HG03066 (cell line): ENCODE results near the gene ARFGAP3.

Experiments
- ATAC-seq: cut with Tn5 transposase; IDR thresholded peaks from one replicate; pipeline ENCODE4 v1.9.1; 2021; ENCODE audit warnings: low read depth; ENCODE audit not compliant: unreplicated experiment

Gene ARFGAP3

GRCh38 chr22:42856865-42857704, at the start of gene ARFGAP3:
Gene ARFGAP3, minus strand, starts transcription at chr22:42857273. Its CDS starts 91 bp downstream, at chr22:42857182.
- peak; percentile 69 for ATAC-seq

- ATAC-seq = no peak
Measured at GRCh38 chr22:42905702-42906183, 48.7 kb upstream of the ARFGAP3 start.

- ATAC-seq = no peak
Measured at GRCh38 chr22:42905217-42905616, 48.1 kb upstream of the ARFGAP3 start.

DNA sequence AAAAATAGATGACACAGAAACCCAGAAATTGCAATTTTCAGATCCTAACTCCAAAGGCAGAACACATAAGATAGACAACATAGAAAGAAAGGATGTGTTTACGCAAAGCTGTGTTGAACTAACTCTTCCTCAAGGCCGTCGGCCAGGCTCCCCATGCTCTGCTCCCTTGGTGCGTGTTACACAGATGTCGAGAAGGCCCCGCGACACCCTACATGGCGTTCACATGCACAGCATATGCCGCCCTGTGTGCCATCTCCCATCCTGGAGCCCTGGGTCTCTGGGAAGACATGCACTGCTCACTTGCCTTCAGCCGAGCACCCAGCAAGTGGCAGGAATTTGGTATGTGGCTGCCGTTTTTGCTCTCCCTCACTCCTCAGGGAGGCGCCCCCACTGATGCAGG, 47.0 kb upstream of the ARFGAP3 start:
- ATAC-seq = no peak

- no peak for ATAC-seq
Measured at GRCh38 chr22:42902875-42903510, 45.9 kb upstream of the ARFGAP3 start.

DNA sequence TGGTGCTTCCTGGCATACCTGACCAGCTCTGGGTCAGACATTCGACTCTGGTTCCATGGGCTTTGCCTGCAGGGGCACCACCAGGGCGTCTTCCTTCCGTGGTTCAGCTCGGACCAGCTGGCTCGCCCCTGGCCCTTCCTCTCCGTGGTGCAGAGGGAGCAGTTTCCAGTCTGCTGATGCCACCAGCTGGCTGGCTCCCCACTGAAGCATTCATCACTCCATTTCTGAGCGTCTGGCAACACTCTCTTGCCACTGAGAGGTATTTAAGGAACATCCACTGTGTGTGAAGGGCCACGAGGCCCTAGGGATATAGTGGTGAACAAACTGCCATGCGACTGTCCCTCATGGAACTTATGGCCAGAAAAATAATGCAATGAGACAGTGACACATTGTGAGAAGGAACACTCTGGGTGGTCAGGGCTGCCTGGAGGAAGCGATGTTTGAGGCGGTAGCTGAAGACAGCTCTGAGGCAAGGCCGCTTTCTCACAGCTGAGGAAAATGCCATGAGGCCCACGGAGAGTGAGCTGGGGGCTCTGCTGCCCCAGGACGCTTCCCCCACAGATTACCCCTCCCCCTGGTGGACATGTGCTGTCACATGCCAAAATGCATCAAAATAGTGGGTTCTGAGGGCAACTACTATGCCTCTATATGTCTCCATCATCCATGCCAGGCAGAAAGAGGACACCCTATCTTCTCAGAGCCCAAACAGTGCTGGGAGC, 44.9 kb upstream of the ARFGAP3 start:
- no peak for ATAC-seq

DNA sequence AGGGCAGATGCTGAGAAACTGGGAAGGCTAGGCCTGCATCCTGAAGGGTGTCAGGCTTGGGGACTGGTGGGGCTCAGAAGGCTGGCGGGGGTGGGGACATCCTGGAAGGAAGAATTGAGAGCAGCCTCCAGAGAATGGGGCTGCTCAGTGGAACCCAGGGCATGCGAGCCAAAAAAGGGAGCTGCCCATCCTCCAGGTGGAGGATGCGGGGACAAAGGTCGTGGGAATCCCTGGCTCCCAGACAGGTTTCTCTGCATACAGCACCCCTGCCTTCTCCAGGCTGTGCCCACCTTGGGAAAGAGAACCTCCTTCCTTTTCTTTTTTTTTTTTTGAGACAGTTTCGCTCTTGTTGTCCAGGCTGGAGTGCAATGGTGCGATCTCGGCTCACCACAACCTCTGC, 40.9 kb upstream of the ARFGAP3 start:
- ATAC-seq = no peak

- no peak for ATAC-seq
Measured at GRCh38 chr22:42895541-42895981, 38.5 kb upstream of the ARFGAP3 start.

DNA sequence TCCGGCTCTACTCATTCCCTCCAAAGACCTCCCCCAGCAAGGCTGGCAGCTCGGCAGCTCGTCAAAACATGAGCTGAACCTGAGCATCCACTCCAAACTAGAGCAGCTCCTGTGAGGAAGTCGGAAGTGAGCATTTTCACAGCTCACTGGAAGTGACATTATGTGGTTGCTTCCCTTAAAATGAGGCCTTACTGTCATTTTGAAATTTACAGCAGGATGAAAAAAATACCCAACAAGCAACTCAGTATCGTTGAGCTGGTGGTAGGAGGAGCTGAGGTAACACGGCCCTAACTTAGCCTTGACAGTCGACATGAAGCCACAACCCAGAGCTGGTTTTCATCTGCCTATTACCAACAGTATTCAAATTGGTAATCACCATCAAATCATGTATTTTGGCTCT, 38.0 kb upstream of the ARFGAP3 start:
- ATAC-seq = no peak

DNA sequence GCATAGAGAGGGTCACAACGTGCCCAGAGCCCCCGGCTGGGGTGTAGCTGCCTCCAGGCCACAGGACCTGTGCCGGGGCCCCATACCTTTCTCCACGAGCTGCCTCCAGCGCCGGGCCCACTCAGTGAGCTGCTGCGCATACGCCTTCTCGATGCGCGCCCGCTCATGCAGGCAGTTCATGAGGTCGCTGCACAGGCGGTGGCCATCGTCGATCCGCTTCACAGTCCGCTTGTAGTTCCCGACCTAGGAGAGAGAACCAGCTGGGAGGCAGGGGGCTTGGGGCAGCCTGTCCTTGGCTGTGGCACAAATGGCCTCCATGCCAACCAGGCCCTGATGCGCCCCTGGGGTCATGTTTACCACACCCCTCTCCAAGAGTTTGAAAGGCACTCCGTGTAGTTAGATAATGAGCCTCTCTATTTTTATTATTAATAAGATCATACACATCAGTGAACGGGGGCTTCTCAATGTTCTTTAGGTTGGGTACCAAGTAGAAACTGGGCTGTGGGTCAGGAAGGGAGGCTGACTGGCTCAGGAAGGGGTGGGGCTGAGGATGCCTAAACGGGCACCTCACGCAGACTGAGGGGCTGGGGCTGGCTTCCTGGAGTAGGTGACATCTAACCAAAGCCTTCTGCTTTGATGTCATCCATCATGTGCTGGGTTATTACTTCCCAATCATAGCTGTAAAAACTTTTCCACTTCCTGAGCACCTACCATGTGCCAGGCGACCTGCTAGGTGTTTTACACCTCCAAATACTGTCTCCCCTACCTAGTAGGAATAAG, 36.5 kb upstream of the ARFGAP3 start:
- no peak for ATAC-seq

DNA sequence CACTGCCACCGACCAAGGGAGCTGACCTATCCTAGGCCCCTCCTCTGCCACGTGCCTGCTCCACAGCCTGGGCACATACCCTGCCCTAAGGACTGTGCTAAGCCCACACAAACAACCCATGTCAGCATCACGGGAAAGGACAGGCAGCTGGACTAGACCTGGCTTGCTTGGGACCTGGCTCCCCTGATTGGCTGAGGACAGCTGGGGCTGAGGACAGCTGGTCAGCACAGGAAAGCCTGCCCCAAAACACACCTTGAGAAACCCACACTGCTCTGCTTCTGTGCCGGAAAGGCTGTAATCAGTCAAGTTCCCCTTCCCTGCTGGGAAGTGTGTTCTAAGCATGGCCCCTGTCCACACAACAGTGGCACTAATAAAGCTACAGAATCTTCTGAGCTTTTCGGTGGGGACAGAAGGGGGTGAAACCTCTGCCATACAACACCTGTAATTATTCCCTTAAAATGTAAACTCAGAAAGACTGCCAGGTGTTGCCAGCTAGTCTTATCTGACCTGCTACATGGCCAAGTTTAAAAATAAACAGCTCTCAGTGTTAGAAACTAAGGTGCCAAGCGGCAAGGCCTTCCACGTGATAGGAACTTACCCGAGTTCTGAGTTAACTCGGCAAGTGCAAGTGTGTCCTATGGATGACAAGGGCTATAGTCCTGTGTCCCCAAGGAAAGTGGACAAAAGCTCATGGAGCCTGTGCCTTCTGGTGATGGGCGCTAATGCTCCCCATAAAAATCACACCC, 35.7 kb upstream of the ARFGAP3 start:
- ATAC-seq = no peak

DNA sequence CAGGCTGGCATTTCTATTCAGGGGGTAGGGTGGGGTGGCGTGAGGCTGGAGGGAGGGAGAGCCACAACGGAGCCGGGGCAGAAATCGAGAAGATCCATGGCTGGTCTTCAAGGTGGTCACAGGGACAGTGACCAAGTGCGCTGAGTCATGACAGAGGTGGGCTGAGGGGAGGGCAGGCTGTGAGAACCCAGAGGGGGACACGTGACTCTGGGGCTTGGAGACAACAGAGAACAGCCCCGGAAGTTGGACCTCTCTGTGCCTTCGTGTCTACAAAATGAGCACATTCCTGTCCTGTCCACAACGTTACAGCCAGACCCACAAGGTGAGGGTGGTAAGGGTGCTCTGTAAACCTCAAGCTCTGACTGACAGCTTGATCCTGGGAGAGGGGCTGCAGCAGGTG, 35.1 kb upstream of the ARFGAP3 start:
- no peak for ATAC-seq

GRCh38 chr22:42891696-42892095, 34.6 kb upstream of the ARFGAP3 start:
- no peak for ATAC-seq

GRCh38 chr22:42891008-42891407, 33.9 kb upstream of the ARFGAP3 start:
- no peak for ATAC-seq

DNA sequence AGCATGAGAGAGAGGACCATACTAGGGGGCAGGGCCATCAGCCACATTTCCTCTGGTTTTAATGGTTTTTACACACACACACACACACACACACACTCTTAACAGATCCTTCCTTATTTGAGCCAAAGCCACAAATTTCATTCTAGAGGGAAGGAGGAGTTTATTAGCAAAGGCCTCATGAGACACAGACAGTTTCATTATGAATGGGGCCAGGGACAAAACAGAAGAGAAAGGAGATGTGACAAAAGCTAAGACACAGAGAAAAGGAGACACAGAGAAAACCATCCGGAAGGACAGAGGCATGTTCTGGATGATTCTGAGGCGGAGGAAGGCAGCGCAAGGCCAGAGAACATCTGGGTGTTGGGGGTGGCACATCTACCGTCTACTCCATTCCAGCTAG, 32.2 kb upstream of the ARFGAP3 start:
- peak; percentile 54 for ATAC-seq

- no peak for ATAC-seq
Measured at GRCh38 chr22:42887523-42888507, 30.7 kb upstream of the ARFGAP3 start.

DNA sequence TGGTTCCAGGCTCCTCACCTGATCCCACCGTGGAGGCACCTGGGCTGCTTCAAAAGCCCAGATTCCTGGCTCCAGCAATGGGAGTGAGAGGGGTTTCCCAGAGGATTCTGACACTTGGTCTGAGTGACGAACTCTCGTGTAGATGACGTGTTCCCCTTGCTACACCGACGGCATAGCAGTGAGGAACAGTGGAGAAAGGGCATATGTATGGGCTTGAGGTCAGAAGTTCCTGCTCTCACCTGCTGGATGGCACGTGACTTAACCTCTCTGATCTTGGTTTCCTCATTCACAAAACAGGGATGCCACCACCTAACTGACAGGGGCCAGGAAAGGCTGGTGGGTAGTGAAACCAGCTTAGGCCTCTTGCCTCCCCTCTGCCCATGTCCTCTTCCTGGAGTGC, 30.0 kb upstream of the ARFGAP3 start:
- ATAC-seq = no peak

DNA sequence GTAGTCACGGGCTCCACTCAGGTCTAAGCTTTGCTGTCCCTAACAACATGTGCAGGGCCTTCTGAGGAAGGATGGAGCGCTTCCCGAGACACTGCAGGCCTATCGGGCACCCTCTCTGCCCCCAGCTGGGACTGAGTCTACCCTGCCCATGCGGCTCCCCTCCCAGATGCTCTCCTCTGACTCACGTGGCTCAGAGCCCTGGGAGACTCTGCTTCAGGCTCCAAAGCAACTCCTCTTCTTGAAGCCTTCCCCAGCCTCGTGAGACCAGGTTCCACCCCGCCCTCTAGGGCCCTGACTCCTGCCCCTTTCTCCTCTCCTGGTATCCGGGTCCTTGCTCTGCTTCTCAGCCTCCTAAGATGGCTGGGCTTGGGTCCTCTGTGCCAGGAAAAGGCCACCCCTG, 28.4 kb upstream of the ARFGAP3 start:
- no peak for ATAC-seq
